SK-N-SH (cell line): ENCODE results near the gene ELOVL6. TPM values are rescaled to one million over a fixed set of nuclear protein-coding genes. Genes with fewer than 3 reads are reported as not detected.

Source experiments
- CTCF ChIA-PET: fragments of 300-600, 350-600 bp; formaldehyde crosslinking; extraction: SDS; loops from one replicate; lab custom pipeline; 2021; lab: Yijun Ruan, JAX
- POLR2A ChIA-PET: fragments of 350-600 bp; sonication (Branson Sonifier 250); formaldehyde crosslinking; extraction: SDS; loops from one replicate; lab custom pipeline; 2020; ENCODE audit warnings: antibody characterized with exemption, inconsistent platforms; lab: Yijun Ruan, JAX
- DNase-seq: peaks from one replicate; pipeline ENCODE4 v3.0.0; 2012
- H2AFZ ChIP-seq: fragments of 200-600 bp; sonication (generic); 2 replicates; pipeline ENCODE4 v1.8.1; 2016; ENCODE audit warnings: antibody characterized with exemption, mild to moderate bottlenecking, low read depth
- H3F3A ChIP-seq: fragments of 200-600 bp; sonication (generic); replicated peaks from 2 replicates; pipeline ENCODE3; 2016; ENCODE audit warnings: antibody characterized with exemption, mild to moderate bottlenecking; ENCODE audit not compliant: insufficient read depth
- H3K27ac ChIP-seq, 2 experiments: fragments of 200-500 bp in 1 of 2; fragments of 200-600 bp in 1 of 2; sonication (Bioruptor generic) in 1 of 2; sonication (generic), shearing (Covaris generic) in 1 of 2; 2 replicates each; pipeline versions ENCODE4 v1.5.1 to v1.6.1; 2014 to 2016; ENCODE audit warnings: low read depth in 2 of 2, inconsistent platforms in 1 of 2, low read length in 1 of 2, mild to moderate bottlenecking in 1 of 2, mixed read lengths in 1 of 2
- H3K27me3 ChIP-seq: fragments of 200-600 bp; sonication (generic), shearing (Covaris generic); 2 replicates; pipeline ENCODE4 v1.6.1; 2016; ENCODE audit warnings: mixed run types; ENCODE audit not compliant: insufficient read depth
- H3K36me3 ChIP-seq, 2 experiments: fragments of 200-500 bp in 1 of 2; fragments of 200-600 bp in 1 of 2; sonication (Bioruptor generic) in 1 of 2; sonication (generic) in 1 of 2; replicated peaks in 1 of 2; 2 replicates each; pipeline versions ENCODE3 to v1.5.1; 2014 to 2016; ENCODE audit warnings: low read length in 1 of 2, mild to moderate bottlenecking in 1 of 2; ENCODE audit not compliant: insufficient read depth in 2 of 2, control insufficient read depth in 1 of 2
- H3K4me1 ChIP-seq, 2 experiments: fragments of 200-500 bp in 1 of 2; fragments of 200-600 bp in 1 of 2; sonication (Bioruptor generic) in 1 of 2; sonication (generic), shearing (Covaris generic) in 1 of 2; 2 replicates each; pipeline versions ENCODE4 v1.5.1 to v1.6.1; 2014 to 2016; ENCODE audit warnings: low read depth in 1 of 2, low read length in 1 of 2, mixed run types in 1 of 2; ENCODE audit not compliant: insufficient read depth in 2 of 2, control insufficient read depth in 1 of 2
- H3K4me2 ChIP-seq: fragments of 200-600 bp; sonication (generic), shearing (Covaris generic); 2 replicates; pipeline ENCODE4 v1.6.1; 2017; ENCODE audit warnings: mixed run types
- H3K4me3 ChIP-seq, 2 experiments: fragments of 200-500 bp in 1 of 2; fragments of 200-600 bp in 1 of 2; sonication (Bioruptor generic) in 1 of 2; sonication (generic), shearing (Covaris generic) in 1 of 2; 2 replicates each; pipeline versions ENCODE4 v1.5.1 to v1.8.1; 2014 to 2016; ENCODE audit warnings: low read depth in 2 of 2, inconsistent platforms in 1 of 2, low read length in 1 of 2, mild to moderate bottlenecking in 1 of 2, mixed read lengths in 1 of 2, moderate library complexity in 1 of 2
- H3K79me2 ChIP-seq: fragments of 200-600 bp; sonication (generic); 2 replicates; pipeline ENCODE4 v1.8.1; 2017; ENCODE audit warnings: mild to moderate bottlenecking; ENCODE audit not compliant: insufficient read depth
- H3K9ac ChIP-seq: fragments of 200-600 bp; sonication (generic); 2 replicates; pipeline ENCODE4 v1.6.1; 2017; ENCODE audit warnings: mixed run types
- H3K9me2 ChIP-seq: fragments of 200-600 bp; sonication (generic); 2 replicates; pipeline ENCODE4 v1.6.1; 2017; ENCODE audit warnings: mixed run types
- H3K9me3 ChIP-seq: fragments of 200-600 bp; sonication (generic); 2 replicates; pipeline ENCODE4 v1.6.1; 2017; ENCODE audit warnings: mixed run types, mild to moderate bottlenecking, moderate library complexity
- H4K20me1 ChIP-seq: fragments of 200-600 bp; sonication (generic); 2 replicates; pipeline ENCODE4 v1.6.1; 2017; ENCODE audit warnings: mild to moderate bottlenecking, mixed run types; ENCODE audit not compliant: insufficient read depth
- EP300 ChIP-seq, 2 experiments: IDR thresholded peaks; 2 replicates each; pipeline versions ENCODE4 v1.4.0 to v1.6.1; 2012; ENCODE audit warnings: borderline replicate concordance in 1 of 2, low read depth in 1 of 2, low read length in 1 of 2
- FOSL2 ChIP-seq: IDR thresholded peaks from 2 replicates; pipeline ENCODE4 v1.4.0; 2012; ENCODE audit warnings: low read depth, mild to moderate bottlenecking, moderate library complexity, borderline replicate concordance
- FOXM1 ChIP-seq: IDR thresholded peaks from 2 replicates; pipeline ENCODE4 v1.4.0; 2012; ENCODE audit warnings: low read depth, mild to moderate bottlenecking
- GABPA ChIP-seq: IDR thresholded peaks from 2 replicates; pipeline ENCODE4 v1.4.0; 2012; ENCODE audit warnings: low read depth, mild to moderate bottlenecking
- GATA2 ChIP-seq: sonication (generic); formaldehyde crosslinking; IDR thresholded peaks from 2 replicates; pipeline ENCODE4 v1.5.0; 2020; ENCODE audit warnings: mild to moderate bottlenecking, missing genetic modification reagents
- MXI1 ChIP-seq: IDR thresholded peaks from 2 replicates; pipeline ENCODE4 v1.6.1; 2012; ENCODE audit warnings: mild to moderate bottlenecking, low read depth, low read length, improper control_type of control experiment
- NRF1 ChIP-seq: IDR thresholded peaks from 2 replicates; pipeline ENCODE4 v1.6.1; 2012; ENCODE audit warnings: low read depth, mild to moderate bottlenecking, low read length
- TAF1 ChIP-seq: IDR thresholded peaks from 2 replicates; pipeline ENCODE4 v1.6.1; 2012; ENCODE audit warnings: low read depth, mild to moderate bottlenecking, low read length, moderate library complexity, borderline replicate concordance
- TEAD4 ChIP-seq: IDR thresholded peaks from 2 replicates; pipeline ENCODE4 v1.4.0; 2012; ENCODE audit warnings: mild to moderate bottlenecking, borderline replicate concordance; ENCODE audit not compliant: insufficient read depth
- WGBS: methylation state at CpG from one replicate; pipeline ENCODE4 v1.1.6; 2017; ENCODE audit warnings: low lambda C conversion rate; 5-methylcytosine and 5-hydroxymethylcytosine counted together
- polyA plus RNA-seq, 3 experiments: library from polyadenylated mRNA; depleted of rRNA; stranded (reverse); fragments of >200 nt; gene quantifications; 2 replicates each; pipeline ENCODE4 v1.2.3, GENCODE V29; 2012
- TF ChIP-seq, protein P1 (sequence below): IDR thresholded peaks from 2 replicates; pipeline ENCODE4 v1.4.0; 2012; ENCODE audit warnings: low read depth, borderline replicate concordance
- TF ChIP-seq, protein P2 (sequence below): IDR thresholded peaks from 2 replicates; pipeline ENCODE4 v1.4.0; 2012; ENCODE audit warnings: low read depth, borderline replicate concordance
- TF ChIP-seq, protein P3 (sequence below): fragments of 200-600 bp; sonication (generic); IDR thresholded peaks from 2 replicates; pipeline ENCODE4 v1.6.1; 2017; ENCODE audit warnings: antibody characterized with exemption, mild to moderate bottlenecking, moderate library complexity
- TF ChIP-seq, protein P4 (sequence below): fragments of 150-350 bp; IDR thresholded peaks from 2 replicates; pipeline ENCODE4 v1.6.1; 2016; ENCODE audit warnings: mild to moderate bottlenecking, low read depth, low read length
- TF ChIP-seq, protein P5 (sequence below): fragments of 150-350 bp; IDR thresholded peaks from 2 replicates; pipeline ENCODE4 v1.6.1; 2017; ENCODE audit warnings: antibody characterized with exemption, low read length, low read depth, borderline replicate concordance

ELOVL6 gene
- polyA plus RNA-seq, 1 of the 3 experiments (the other 2 are of a cell fraction): 9.0 TPM

DNA sequence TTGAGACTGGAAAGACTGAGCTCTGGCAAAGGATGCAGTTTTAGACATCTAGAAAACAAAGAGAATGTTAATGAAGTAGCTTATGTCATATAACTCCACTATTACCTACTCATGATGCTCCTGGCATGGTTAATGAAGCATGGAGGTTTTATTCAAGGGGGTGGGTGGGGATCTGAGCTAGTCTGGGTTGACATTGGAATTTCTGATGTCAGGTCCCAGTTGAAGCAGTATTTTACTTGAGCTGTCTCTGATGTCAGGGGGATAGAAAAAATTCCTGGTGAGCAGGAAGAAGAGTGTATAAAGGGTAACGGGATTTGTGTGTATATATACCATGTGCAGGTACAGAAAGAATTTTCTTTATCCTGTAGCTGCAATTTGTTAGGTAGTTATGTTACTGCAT lies 102.0 kb downstream of the ELOVL6 start:
- Histone ChIP-seq H3K27me3 (no peaks in the 10 kb centered on the region), H2AFZ (no peak overlapping the region), H4K20me1 (no peaks in the 10 kb centered on the region), H3K79me2 (no peaks in the 10 kb centered on the region), H3K36me3 (no peaks in the 10 kb centered on the region), H3K9me2 (no peaks in the 10 kb centered on the region), H3K9ac (no peak overlapping the region), H3K4me3 (no peak overlapping the region), H3F3A (peaks cover 6% of the 10 kb centered on the region), H3K4me2 (no peak overlapping the region), H3K4me1 (peaks cover 4 to 14% of the 10 kb centered on the region in 2 experiments; a peak in 2 of 4 replicates), H3K9me3 (no peaks in the 10 kb centered on the region), H3K27ac (no peak overlapping the region)
- POLR2A ChIA-PET: no interaction called here
- WGBS: 100% methylated on average over 1 of the region's 1 CpG
- no peak for DNase-seq
- CTCF ChIA-PET: interaction anchor here (1.0 to 1.1 kb wide), 3 partner anchors 27 to 212 kb away, joined by 3 to 5 read pairs (median 3); no protein-coding TSS in a partner anchor
- no peak for TF ChIP-seq FOXM1
- TF ChIP-seq, protein P1, sequence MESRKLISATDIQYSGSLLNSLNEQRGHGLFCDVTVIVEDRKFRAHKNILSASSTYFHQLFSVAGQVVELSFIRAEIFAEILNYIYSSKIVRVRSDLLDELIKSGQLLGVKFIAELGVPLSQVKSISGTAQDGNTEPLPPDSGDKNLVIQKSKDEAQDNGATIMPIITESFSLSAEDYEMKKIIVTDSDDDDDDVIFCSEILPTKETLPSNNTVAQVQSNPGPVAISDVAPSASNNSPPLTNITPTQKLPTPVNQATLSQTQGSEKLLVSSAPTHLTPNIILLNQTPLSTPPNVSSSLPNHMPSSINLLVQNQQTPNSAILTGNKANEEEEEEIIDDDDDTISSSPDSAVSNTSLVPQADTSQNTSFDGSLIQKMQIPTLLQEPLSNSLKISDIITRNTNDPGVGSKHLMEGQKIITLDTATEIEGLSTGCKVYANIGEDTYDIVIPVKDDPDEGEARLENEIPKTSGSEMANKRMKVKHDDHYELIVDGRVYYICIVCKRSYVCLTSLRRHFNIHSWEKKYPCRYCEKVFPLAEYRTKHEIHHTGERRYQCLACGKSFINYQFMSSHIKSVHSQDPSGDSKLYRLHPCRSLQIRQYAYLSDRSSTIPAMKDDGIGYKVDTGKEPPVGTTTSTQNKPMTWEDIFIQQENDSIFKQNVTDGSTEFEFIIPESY: no peak
- TF ChIP-seq, protein P2, sequence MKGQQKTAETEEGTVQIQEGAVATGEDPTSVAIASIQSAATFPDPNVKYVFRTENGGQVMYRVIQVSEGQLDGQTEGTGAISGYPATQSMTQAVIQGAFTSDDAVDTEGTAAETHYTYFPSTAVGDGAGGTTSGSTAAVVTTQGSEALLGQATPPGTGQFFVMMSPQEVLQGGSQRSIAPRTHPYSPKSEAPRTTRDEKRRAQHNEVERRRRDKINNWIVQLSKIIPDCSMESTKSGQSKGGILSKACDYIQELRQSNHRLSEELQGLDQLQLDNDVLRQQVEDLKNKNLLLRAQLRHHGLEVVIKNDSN: no peak
- no peak for TF ChIP-seq FOSL2
- TF ChIP-seq, protein P3, sequence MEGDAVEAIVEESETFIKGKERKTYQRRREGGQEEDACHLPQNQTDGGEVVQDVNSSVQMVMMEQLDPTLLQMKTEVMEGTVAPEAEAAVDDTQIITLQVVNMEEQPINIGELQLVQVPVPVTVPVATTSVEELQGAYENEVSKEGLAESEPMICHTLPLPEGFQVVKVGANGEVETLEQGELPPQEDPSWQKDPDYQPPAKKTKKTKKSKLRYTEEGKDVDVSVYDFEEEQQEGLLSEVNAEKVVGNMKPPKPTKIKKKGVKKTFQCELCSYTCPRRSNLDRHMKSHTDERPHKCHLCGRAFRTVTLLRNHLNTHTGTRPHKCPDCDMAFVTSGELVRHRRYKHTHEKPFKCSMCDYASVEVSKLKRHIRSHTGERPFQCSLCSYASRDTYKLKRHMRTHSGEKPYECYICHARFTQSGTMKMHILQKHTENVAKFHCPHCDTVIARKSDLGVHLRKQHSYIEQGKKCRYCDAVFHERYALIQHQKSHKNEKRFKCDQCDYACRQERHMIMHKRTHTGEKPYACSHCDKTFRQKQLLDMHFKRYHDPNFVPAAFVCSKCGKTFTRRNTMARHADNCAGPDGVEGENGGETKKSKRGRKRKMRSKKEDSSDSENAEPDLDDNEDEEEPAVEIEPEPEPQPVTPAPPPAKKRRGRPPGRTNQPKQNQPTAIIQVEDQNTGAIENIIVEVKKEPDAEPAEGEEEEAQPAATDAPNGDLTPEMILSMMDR: no peak
- TF ChIP-seq GATA2 (CRISPR knock-in tag): no peak
- TF ChIP-seq GABPA: no peak
- TF ChIP-seq TEAD4: no peak
- no peak for TF ChIP-seq NRF1
- TF ChIP-seq, protein P4, sequence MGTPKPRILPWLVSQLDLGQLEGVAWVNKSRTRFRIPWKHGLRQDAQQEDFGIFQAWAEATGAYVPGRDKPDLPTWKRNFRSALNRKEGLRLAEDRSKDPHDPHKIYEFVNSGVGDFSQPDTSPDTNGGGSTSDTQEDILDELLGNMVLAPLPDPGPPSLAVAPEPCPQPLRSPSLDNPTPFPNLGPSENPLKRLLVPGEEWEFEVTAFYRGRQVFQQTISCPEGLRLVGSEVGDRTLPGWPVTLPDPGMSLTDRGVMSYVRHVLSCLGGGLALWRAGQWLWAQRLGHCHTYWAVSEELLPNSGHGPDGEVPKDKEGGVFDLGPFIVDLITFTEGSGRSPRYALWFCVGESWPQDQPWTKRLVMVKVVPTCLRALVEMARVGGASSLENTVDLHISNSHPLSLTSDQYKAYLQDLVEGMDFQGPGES: no peak
- TF ChIP-seq TAF1: no peak
- TF ChIP-seq MXI1: no peak
- TF ChIP-seq, protein P5, sequence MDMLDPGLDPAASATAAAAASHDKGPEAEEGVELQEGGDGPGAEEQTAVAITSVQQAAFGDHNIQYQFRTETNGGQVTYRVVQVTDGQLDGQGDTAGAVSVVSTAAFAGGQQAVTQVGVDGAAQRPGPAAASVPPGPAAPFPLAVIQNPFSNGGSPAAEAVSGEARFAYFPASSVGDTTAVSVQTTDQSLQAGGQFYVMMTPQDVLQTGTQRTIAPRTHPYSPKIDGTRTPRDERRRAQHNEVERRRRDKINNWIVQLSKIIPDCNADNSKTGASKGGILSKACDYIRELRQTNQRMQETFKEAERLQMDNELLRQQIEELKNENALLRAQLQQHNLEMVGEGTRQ: no peak
- TF ChIP-seq EP300 (IDR thresholded peaks at IDR 0.05; ENCODE audit: borderline replicate concordance in 1 of 2, low read depth in 1 of 2, low read length in 1 of 2): no peak
